GM12892 (cell line): ENCODE data around the gene IL6ST.

ENCODE experiments used
- POLR2A ChIP-seq: IDR thresholded peaks from 2 replicates; pipeline ENCODE4 v1.6.1; 2011; ENCODE audit warnings: low read depth, low read length, control low read depth
- POLR2AphosphoS5 ChIP-seq: IDR thresholded peaks from 2 replicates; pipeline ENCODE4 v1.6.1; 2011; ENCODE audit warnings: low read depth, low read length, control low read depth
- TAF1 ChIP-seq: IDR thresholded peaks from 2 replicates; pipeline ENCODE4 v1.6.1; 2011; ENCODE audit warnings: low read depth, mild to moderate bottlenecking, control low read depth, low read length, borderline replicate concordance

DNA sequence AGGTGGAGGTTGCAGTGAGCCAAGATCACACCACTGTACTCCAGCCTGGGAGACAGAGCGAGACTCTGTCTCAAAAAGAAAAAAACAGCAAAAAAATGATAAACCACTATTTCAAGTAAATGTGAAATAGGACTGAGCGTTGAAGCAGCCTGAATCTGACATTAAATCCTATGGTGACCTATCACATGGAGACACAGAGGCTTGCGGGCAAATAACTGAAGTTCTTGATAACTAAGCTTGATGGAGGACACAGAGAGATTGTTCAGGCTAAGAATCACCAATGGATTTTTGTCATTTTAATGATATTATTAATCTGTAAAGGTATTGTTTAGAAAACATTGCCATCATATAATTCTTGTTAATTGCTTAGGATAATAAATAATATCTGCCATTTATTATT, 15.7 kb upstream of the IL6ST start:
- TF ChIP-seq POLR2A (no peak), TAF1 (no peak), POLR2AphosphoS5 (no peak)
